ENCODE measurements around the gene ENAH.

DNA sequence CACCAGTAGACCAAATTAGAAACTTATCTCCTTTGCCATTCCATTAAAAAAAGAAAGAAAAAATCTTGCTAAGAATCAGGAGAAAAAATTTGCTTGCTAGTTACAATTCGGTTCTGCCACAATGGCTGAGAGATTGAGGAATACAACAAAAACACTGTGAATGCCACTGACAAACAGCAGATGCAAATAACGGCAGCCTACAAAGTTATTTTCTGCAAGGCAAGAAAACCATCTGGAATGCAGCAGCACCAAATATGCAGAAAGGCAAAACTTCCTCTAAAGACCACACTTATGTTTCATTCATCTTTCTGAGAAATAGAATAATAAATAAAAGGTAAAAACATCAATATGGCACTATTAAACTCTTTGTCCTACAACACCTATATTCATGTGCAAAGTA lies 75.7 kb downstream of the ENAH start:
- TF ChIP-seq, protein P1, sequence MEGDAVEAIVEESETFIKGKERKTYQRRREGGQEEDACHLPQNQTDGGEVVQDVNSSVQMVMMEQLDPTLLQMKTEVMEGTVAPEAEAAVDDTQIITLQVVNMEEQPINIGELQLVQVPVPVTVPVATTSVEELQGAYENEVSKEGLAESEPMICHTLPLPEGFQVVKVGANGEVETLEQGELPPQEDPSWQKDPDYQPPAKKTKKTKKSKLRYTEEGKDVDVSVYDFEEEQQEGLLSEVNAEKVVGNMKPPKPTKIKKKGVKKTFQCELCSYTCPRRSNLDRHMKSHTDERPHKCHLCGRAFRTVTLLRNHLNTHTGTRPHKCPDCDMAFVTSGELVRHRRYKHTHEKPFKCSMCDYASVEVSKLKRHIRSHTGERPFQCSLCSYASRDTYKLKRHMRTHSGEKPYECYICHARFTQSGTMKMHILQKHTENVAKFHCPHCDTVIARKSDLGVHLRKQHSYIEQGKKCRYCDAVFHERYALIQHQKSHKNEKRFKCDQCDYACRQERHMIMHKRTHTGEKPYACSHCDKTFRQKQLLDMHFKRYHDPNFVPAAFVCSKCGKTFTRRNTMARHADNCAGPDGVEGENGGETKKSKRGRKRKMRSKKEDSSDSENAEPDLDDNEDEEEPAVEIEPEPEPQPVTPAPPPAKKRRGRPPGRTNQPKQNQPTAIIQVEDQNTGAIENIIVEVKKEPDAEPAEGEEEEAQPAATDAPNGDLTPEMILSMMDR (IDR thresholded peaks at IDR 0.05): no peak
- TF ChIP-seq POLR2A (IDR thresholded peaks at IDR 0.05): no peak

All from uterus (tissue), 2 donors.